ENCODE measurements around the gene KCNIP4. TPM values are rescaled to one million over a fixed set of nuclear protein-coding genes. Genes with fewer than 3 reads are reported as not detected.

KCNIP4 gene
- total and polyA plus RNA-seq, 2 of the 8 experiments (the other 6 are each of a cell fraction or from before 2014, with no cell fraction given) = 0.06 TPM; not detected in 1

GRCh38 chr4:21155367-21155766 lies 793.2 kb downstream of the KCNIP4 start:
- no peak overlapping the region for H3K4ac ChIP-seq (replicated peaks; ENCODE audit: insufficient read length, low read depth, low read length)
- H3K27me3 ChIP-seq (replicated peaks in 1 of 4; ENCODE audit: control insufficient read depth in 3 of 4, extremely low read depth in 1 of 4, insufficient read depth in 3 of 4, low read length in 3 of 4) = no peaks in the 10 kb centered on the region
- FAIRE-seq = no peak
- no peak overlapping the region for H4K8ac ChIP-seq (ENCODE audit: extremely low read depth, insufficient read depth, low read length)
- no peak overlapping the region for H2BK5ac ChIP-seq (ENCODE audit: low read depth, low read length)
- WGBS, 2 experiments (ENCODE audit: extremely low coverage in 1 of 2, insufficient coverage in 1 of 2, insufficient read length in 1 of 2, insufficient replicate concordance in 2 of 2, low coverage in 1 of 2, low lambda C conversion rate in 2 of 2, missing lambda C conversion rate in 1 of 2) = 94% methylated on average over 4 of the region's 4 CpGs; no CpG with 5 or more reads in 1 of the 2 experiments
- no peaks in the 10 kb centered on the region for H3K23me2 ChIP-seq (ENCODE audit: low read depth, low read length)
- POLR2A ChIA-PET (ENCODE audit: partially characterized antibody) = no interaction called here
- no peak overlapping the region for H3K4me3 ChIP-seq (ENCODE audit: extremely low read depth in 1 of 4, insufficient read depth in 2 of 4, low read depth in 3 of 4, low read length in 4 of 4)
- no peak overlapping the region for H2AFZ ChIP-seq (ENCODE audit: low read length)
- no peak overlapping the region for H2BK20ac ChIP-seq (ENCODE audit: low read length)
- no peak overlapping the region for H3K56ac ChIP-seq (replicated peaks; ENCODE audit: insufficient read length, low read depth, low read length)
- H3K27ac ChIP-seq (ENCODE audit: low read depth, low read length) = no peak overlapping the region
- no peak overlapping the region for H3K9ac ChIP-seq (replicated peaks in 1 of 4; ENCODE audit: extremely low read depth in 1 of 4, low read depth in 3 of 4, low read length in 3 of 4)
- H3K36me3 ChIP-seq (ENCODE audit: control insufficient read depth in 2 of 4, insufficient read depth in 4 of 4, low read length in 3 of 4) = no peaks in the 10 kb centered on the region
- no peak overlapping the region for H3K4me2 ChIP-seq (ENCODE audit: insufficient read depth in 1 of 2, low read depth in 2 of 2, low read length in 2 of 2)
- H3K4me1 ChIP-seq (replicated peaks in 1 of 4; ENCODE audit: control insufficient read depth in 3 of 4, insufficient read depth in 4 of 4, low read length in 3 of 4) = no peaks in the 10 kb centered on the region
- H3K79me1 ChIP-seq (ENCODE audit: low read depth, low read length) = no peaks in the 10 kb centered on the region
- H2BK120ac ChIP-seq (replicated peaks; ENCODE audit: low read depth, low read length) = no peak overlapping the region
- H3K14ac ChIP-seq (ENCODE audit: insufficient read length) = no peak overlapping the region
- H4K5ac ChIP-seq (ENCODE audit: insufficient read length, low read depth, low read length) = no peak overlapping the region
- H4K91ac ChIP-seq (replicated peaks; ENCODE audit: insufficient read length, low read length) = no peak overlapping the region
- H3K18ac ChIP-seq (ENCODE audit: extremely low read depth, low read length) = no peak overlapping the region
- H4K20me1 ChIP-seq (replicated peaks in 1 of 2; ENCODE audit: control insufficient read depth in 1 of 2, insufficient read depth in 2 of 2, low read length in 2 of 2) = no peaks in the 10 kb centered on the region
- CTCF ChIA-PET (ENCODE audit: partially characterized antibody) = interaction anchor here (2.5 kb wide), 1 partner anchor 382 kb away, joined by 9 read pairs; no protein-coding TSS in a partner anchor
- no peaks in the 10 kb centered on the region for H3K79me2 ChIP-seq (ENCODE audit: control insufficient read depth in 1 of 2, insufficient read depth in 2 of 2, low read length in 2 of 2)
- no peak for DNase-seq (ENCODE audit: low read depth in 1 of 2, low spot score in 2 of 2)
- H3K9me3 ChIP-seq (ENCODE audit: insufficient read depth in 2 of 2, low read depth in 1 of 2, low read length in 1 of 2) = no peaks in the 10 kb centered on the region
- no peak overlapping the region for H3K23ac ChIP-seq (ENCODE audit: insufficient read length)
- H2AK5ac ChIP-seq (ENCODE audit: low read depth, low read length) = no peak overlapping the region
- H2BK15ac ChIP-seq (ENCODE audit: low read length) = no peak overlapping the region
- no peak overlapping the region for H2BK12ac ChIP-seq (ENCODE audit: low read depth, low read length)
- TF ChIP-seq BCL11A (IDR thresholded peaks at IDR 0.05; ENCODE audit: low read depth in 2 of 2, low read length in 2 of 2) (no peak), SRF (IDR thresholded peaks at IDR 0.05; ENCODE audit: low read depth, low read length) (no peak), CBX8 (IDR thresholded peaks at IDR 0.05; ENCODE audit: borderline replicate concordance, low read depth, low read length) (no peak), SP2 (IDR thresholded peaks at IDR 0.05; ENCODE audit: low read length) (no peak)

Measured in H1 (cell line).